ENCODE results near the gene ADAT3. TPM values are rescaled to one million over a fixed set of nuclear protein-coding genes. Genes with fewer than 3 reads are reported as not detected.

ADAT3 gene
- total RNA-seq, 4 donors from 2014 or later: 18.7 to 73.2 (median 30.3) TPM

- DNase-seq: no peak
- in situ Hi-C loops (cut with MboI; ENCODE audit: low pct_ligation_motif_present in 1 of 4, low pct_unique_long_range_greater_than_20kb in 1 of 4, low sequenced_read_pairs in 3 of 4) (no loop called here), intact Hi-C loops (cut with DNase I; ENCODE audit: low total_unique reads) (no loop called here)
- H3K27ac ChIP-seq: peak overlapping the region in 2 of 4 donors; percentile 70 to 78
- H3K36me3 ChIP-seq: no peaks in the 10 kb centered on the region
- H3K27me3 ChIP-seq: no peaks in the 10 kb centered on the region
- no peaks in the 10 kb centered on the region for H3K9me3 ChIP-seq
- 73% methylated on average over 13 of the region's 13 CpGs; no CpG with 5 or more reads in 1 of the 2 donors for WGBS, 2 donors (ENCODE audit: low coverage in 1 of 2)
- no peak for TF ChIP-seq POLR2AphosphoS5 (IDR thresholded peaks at IDR 0.05)
- no peak for TF ChIP-seq POLR2A (IDR thresholded peaks at IDR 0.05)
- TF ChIP-seq, protein P1, sequence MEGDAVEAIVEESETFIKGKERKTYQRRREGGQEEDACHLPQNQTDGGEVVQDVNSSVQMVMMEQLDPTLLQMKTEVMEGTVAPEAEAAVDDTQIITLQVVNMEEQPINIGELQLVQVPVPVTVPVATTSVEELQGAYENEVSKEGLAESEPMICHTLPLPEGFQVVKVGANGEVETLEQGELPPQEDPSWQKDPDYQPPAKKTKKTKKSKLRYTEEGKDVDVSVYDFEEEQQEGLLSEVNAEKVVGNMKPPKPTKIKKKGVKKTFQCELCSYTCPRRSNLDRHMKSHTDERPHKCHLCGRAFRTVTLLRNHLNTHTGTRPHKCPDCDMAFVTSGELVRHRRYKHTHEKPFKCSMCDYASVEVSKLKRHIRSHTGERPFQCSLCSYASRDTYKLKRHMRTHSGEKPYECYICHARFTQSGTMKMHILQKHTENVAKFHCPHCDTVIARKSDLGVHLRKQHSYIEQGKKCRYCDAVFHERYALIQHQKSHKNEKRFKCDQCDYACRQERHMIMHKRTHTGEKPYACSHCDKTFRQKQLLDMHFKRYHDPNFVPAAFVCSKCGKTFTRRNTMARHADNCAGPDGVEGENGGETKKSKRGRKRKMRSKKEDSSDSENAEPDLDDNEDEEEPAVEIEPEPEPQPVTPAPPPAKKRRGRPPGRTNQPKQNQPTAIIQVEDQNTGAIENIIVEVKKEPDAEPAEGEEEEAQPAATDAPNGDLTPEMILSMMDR (IDR thresholded peaks at IDR 0.05): no peak
- TF ChIP-seq EP300 (IDR thresholded peaks at IDR 0.05; ENCODE audit: low read depth): no peak
- H3K4me3 ChIP-seq: no peak overlapping the region
- H3K4me1 ChIP-seq: peaks cover 0 to 30% (median 8%) of the 10 kb centered on the region in 4 donors
Measured at GRCh38 chr19:1896508-1896907, 8.7 kb upstream of the ADAT3 start.

DNA sequence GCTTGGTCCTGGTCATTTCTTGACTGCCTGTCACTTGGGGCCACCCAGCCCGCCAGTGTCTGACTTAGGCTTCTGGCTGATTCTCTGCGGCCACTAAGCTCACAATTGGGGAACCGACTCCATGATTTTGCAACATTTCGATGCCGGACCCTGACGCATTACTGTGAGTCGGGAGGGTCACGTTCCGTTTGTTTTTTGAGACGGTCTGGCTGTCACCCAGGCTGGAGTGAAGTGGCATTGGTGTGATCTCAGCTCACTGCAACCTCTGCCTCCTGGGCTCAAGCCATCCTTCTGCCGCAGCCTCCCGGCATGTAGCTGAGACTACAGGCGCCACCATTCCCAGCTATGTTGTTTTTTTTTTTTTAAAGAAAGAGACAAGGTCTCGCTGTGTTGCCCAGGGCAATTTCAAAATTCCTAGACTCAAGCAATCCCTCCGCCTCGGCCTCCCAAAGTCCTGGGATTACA lies 3.2 kb upstream of the ADAT3 start:
- 88 to 90% methylated on average over 5 to 16 of the region's 16 CpGs for WGBS, 2 donors (ENCODE audit: low coverage in 1 of 2)
- Histone ChIP-seq H3K27me3 (no peaks in the 10 kb centered on the region), H3K9me3 (no peaks in the 10 kb centered on the region), H3K27ac (peak overlapping the region in 3 of 4 donors; percentile 34 to 63 (median 41)), H3K36me3 (no peaks in the 10 kb centered on the region), H3K4me3 (no peak overlapping the region), H3K4me1 (peaks cover 0 to 35% (median 25%) of the 10 kb centered on the region in 4 donors)
- TF ChIP-seq POLR2AphosphoS5 (IDR thresholded peaks at IDR 0.05): no peak
- TF ChIP-seq POLR2A (IDR thresholded peaks at IDR 0.05): no peak
- no peak for TF ChIP-seq EP300 (IDR thresholded peaks at IDR 0.05; ENCODE audit: low read depth)
- TF ChIP-seq, protein P1 (IDR thresholded peaks at IDR 0.05): no peak
- peak; percentile 43 for DNase-seq
- intact Hi-C loops (cut with DNase I; ENCODE audit: low total_unique reads) (no loop called here), in situ Hi-C loops (cut with MboI; ENCODE audit: low pct_ligation_motif_present in 1 of 4, low pct_unique_long_range_greater_than_20kb in 1 of 4, low sequenced_read_pairs in 3 of 4) (no loop called here)

- TF ChIP-seq POLR2A (IDR thresholded peaks at IDR 0.05): no peak
- no peak for TF ChIP-seq EP300 (IDR thresholded peaks at IDR 0.05; ENCODE audit: low read depth)
- no peak for TF ChIP-seq POLR2AphosphoS5 (IDR thresholded peaks at IDR 0.05)
- H3K36me3 ChIP-seq: no peaks in the 10 kb centered on the region
- WGBS, 2 donors (ENCODE audit: low coverage in 1 of 2): 77 to 88% methylated on average over 6 of the region's 6 CpGs
- peaks cover 0 to 35% (median 28%) of the 10 kb centered on the region in 4 donors for H3K4me1 ChIP-seq
- no peak for DNase-seq
- H3K4me3 ChIP-seq: no peak overlapping the region
- H3K27me3 ChIP-seq: no peaks in the 10 kb centered on the region
- in situ Hi-C loops (cut with MboI; ENCODE audit: low pct_ligation_motif_present in 1 of 4, low pct_unique_long_range_greater_than_20kb in 1 of 4, low sequenced_read_pairs in 3 of 4) (no loop called here), intact Hi-C loops (cut with DNase I; ENCODE audit: low total_unique reads) (no loop called here)
- H3K9me3 ChIP-seq: no peaks in the 10 kb centered on the region
- peak overlapping the region; percentile 44 to 92 (median 72) for H3K27ac ChIP-seq
Measured at GRCh38 chr19:1902923-1903322, 2.3 kb upstream of the ADAT3 start.

GRCh38 chr19:1904860-1905109 lies 414 bp upstream of the ADAT3 start:
- TF ChIP-seq POLR2A (IDR thresholded peaks at IDR 0.05) (no peak), POLR2AphosphoS5 (IDR thresholded peaks at IDR 0.05) (no peak), EP300 (IDR thresholded peaks at IDR 0.05; ENCODE audit: low read depth) (no peak)
- TF ChIP-seq, protein P1 (IDR thresholded peaks at IDR 0.05): no peak
- Histone ChIP-seq H3K9me3 (no peaks in the 10 kb centered on the region), H3K27me3 (no peaks in the 10 kb centered on the region), H3K4me3 (peak overlapping the region in 1 of 4 donors; percentile 86), H3K4me1 (peaks cover 7 to 52% (median 46%) of the 10 kb centered on the region in 4 donors), H3K36me3 (no peaks in the 10 kb centered on the region), H3K27ac (peak overlapping the region; percentile 88 to 92 (median 92))
- WGBS, 2 donors (ENCODE audit: low coverage in 1 of 2): 29% methylated on average over 8 of the region's 8 CpGs; no CpG with 5 or more reads in 1 of the 2 donors
- in situ Hi-C loops (cut with MboI; ENCODE audit: low pct_ligation_motif_present in 1 of 4, low pct_unique_long_range_greater_than_20kb in 1 of 4, low sequenced_read_pairs in 3 of 4): no loop called here
- no peak for DNase-seq
- intact Hi-C loops (cut with DNase I; ENCODE audit: low total_unique reads): no loop called here

- H3K9me3 ChIP-seq: no peaks in the 10 kb centered on the region
- H3K36me3 ChIP-seq: no peaks in the 10 kb centered on the region
- no peak for DNase-seq
- no peak for TF ChIP-seq POLR2A (IDR thresholded peaks at IDR 0.05)
- TF ChIP-seq EP300 (IDR thresholded peaks at IDR 0.05; ENCODE audit: low read depth): no peak
- TF ChIP-seq, protein P1 (IDR thresholded peaks at IDR 0.05): no peak
- no peak for TF ChIP-seq POLR2AphosphoS5 (IDR thresholded peaks at IDR 0.05)
- 71 to 85% methylated on average over 4 to 15 of the region's 15 CpGs for WGBS, 2 donors (ENCODE audit: low coverage in 1 of 2)
- no peaks in the 10 kb centered on the region for H3K27me3 ChIP-seq
- peak overlapping the region; percentile 58 to 86 (median 74) for H3K4me3 ChIP-seq
- intact Hi-C loops (cut with DNase I; ENCODE audit: low total_unique reads) (no loop called here), in situ Hi-C loops (cut with MboI; ENCODE audit: low pct_ligation_motif_present in 1 of 4, low pct_unique_long_range_greater_than_20kb in 1 of 4, low sequenced_read_pairs in 3 of 4) (no loop called here)
- H3K4me1 ChIP-seq: peaks cover 11 to 56% (median 48%) of the 10 kb centered on the region in 4 donors
- H3K27ac ChIP-seq: peak overlapping the region; percentile 88 to 92 (median 92)
Measured at GRCh38 chr19:1905863-1906375, 720 bp downstream of the ADAT3 start.
